Esophagus squamous epithelium (tissue), 5 donors: ENCODE measurements around the gene MAMDC2. TPM values are rescaled to one million over a fixed set of nuclear protein-coding genes. Genes with fewer than 3 reads are reported as not detected.

ENCODE experiments used
- DNase-seq: peaks from one replicate; lab custom pipeline; 2025; lab: John Stamatoyannopoulos, UW
- H3K27ac ChIP-seq, 4 donors: fragments of 200-600 bp; sonication (generic); one replicate each; pipeline ENCODE4 v1.5.1; 2016 to 2019; ENCODE audit warnings: mild to moderate bottlenecking in 1 of 4
- H3K27me3 ChIP-seq, 4 donors: fragments of 200-600 bp; sonication (generic); 1 replicate in 3 of 4; 2 replicates in 1 of 4; pipeline versions ENCODE4 v1.5.1 to v1.6.0; 2017 to 2021; ENCODE audit warnings: antibody characterized with exemption in 1 of 4
- H3K36me3 ChIP-seq, 3 donors: fragments of 200-600 bp; sonication (generic); one replicate each; pipeline ENCODE4 v1.5.1; 2016 to 2019
- H3K4me1 ChIP-seq, 3 donors: fragments of 200-600 bp; sonication (generic); one replicate each; pipeline ENCODE4 v1.5.1; 2017 to 2019
- H3K4me3 ChIP-seq, 4 donors: fragments of 200-600 bp; sonication (generic); 1 replicate in 3 of 4; 2 replicates in 1 of 4; pipeline ENCODE4 v1.5.1; 2016 to 2019; ENCODE audit warnings: mild to moderate bottlenecking in 2 of 4, moderate library complexity in 1 of 4
- H3K9me3 ChIP-seq, 3 donors: fragments of 200-600 bp; sonication (generic); one replicate each; pipeline ENCODE4 v1.5.1; 2016 to 2019
- POLR2A ChIP-seq, 4 donors: fragments of 450-650 bp; IDR thresholded peaks; one replicate each; pipeline ENCODE4 v1.6.1; 2017; ENCODE audit warnings: antibody characterized with exemption in 4 of 4, mild to moderate bottlenecking in 4 of 4, moderate library complexity in 3 of 4
- WGBS, 2 donors: methylation state at CpG; one replicate each; pipeline ENCODE4 v1.1.5; 2018; 5-methylcytosine and 5-hydroxymethylcytosine counted together
- intact Hi-C: fragments of 100-400 bp; cut with DNase I; formaldehyde crosslinking; loops from one replicate; pipeline ENCODE4 v1.15.0; 2022
- total RNA-seq, 4 donors: library from RNA; depleted of rRNA; stranded (reverse); fragments of >200 nt; gene quantifications; one replicate each; pipeline ENCODE4 v1.1.0, GENCODE V29; 2016
- TF ChIP-seq, protein P1 (sequence below), 6 experiments: fragments of 450-650 bp in 4 of 6; fragments of 200-600 bp in 2 of 6; sonication (generic) in 2 of 6; IDR thresholded peaks; one replicate each; pipeline ENCODE4 v1.5.1; 2016 to 2019; ENCODE audit warnings: antibody characterized with exemption in 6 of 6, mild to moderate bottlenecking in 4 of 6, moderate library complexity in 4 of 6
- donor health status: DM: yes; HTN: yes; CAD: no.

The MAMDC2 gene
- total RNA-seq, 4 donors from 2014 or later: 1.9 to 58.4 (median 11.3) TPM

DNA sequence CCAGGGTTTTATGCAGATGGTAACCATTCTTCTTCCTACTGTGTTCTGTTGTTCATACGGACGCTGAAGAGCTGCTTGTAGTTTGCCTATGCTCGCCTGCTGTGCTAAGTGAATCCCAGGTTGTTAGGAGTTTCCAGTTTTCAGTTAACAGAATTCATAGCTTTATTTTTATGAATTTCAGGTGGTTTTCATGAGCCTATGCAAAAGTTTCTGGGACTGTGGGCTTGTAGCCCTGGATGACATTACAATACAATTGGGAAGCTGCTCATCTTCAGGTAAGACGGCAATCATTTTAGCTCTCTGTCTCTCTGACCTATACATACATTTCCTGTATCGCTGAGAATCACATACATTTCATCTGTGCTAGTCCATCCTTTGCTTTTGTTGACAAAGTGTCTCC is 124.9 kb downstream of the MAMDC2 start:
- H3K27me3 ChIP-seq: no peaks in the 10 kb centered on the region
- WGBS, 2 donors: 86 to 92% methylated on average over 5 of the region's 5 CpGs
- no peaks in the 10 kb centered on the region for H3K9me3 ChIP-seq
- no peak overlapping the region for H3K27ac ChIP-seq
- DNase-seq: no peak
- H3K4me3 ChIP-seq: no peak overlapping the region
- TF ChIP-seq, protein P1, sequence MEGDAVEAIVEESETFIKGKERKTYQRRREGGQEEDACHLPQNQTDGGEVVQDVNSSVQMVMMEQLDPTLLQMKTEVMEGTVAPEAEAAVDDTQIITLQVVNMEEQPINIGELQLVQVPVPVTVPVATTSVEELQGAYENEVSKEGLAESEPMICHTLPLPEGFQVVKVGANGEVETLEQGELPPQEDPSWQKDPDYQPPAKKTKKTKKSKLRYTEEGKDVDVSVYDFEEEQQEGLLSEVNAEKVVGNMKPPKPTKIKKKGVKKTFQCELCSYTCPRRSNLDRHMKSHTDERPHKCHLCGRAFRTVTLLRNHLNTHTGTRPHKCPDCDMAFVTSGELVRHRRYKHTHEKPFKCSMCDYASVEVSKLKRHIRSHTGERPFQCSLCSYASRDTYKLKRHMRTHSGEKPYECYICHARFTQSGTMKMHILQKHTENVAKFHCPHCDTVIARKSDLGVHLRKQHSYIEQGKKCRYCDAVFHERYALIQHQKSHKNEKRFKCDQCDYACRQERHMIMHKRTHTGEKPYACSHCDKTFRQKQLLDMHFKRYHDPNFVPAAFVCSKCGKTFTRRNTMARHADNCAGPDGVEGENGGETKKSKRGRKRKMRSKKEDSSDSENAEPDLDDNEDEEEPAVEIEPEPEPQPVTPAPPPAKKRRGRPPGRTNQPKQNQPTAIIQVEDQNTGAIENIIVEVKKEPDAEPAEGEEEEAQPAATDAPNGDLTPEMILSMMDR (IDR thresholded peaks at IDR 0.05): no peak
- no peak for TF ChIP-seq POLR2A (IDR thresholded peaks at IDR 0.05)
- intact Hi-C loops: no loop called here
- H3K36me3 ChIP-seq: peaks cover 0 to 24% (median 0%) of the 10 kb centered on the region in 3 donors
- H3K4me1 ChIP-seq: peaks cover 0 to 23% (median 0%) of the 10 kb centered on the region in 3 donors

DNA sequence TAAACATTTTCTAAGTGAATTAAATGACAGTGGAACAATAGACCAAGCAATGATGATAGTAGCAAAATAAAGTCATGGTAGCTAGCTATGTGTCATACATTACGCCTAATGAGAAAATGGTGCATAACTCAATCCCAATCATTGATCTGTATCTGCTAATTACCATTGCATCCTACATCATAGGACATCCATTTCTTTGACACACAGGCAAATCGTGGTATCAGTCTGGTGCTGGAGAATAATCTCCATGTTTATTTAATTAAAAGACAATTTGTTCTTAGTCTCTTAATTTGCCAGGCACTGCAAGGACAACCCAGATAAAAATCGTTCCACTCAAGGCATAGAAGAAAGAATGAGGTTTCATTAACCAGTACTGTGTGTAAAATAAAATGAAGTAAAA is 125.6 kb downstream of the MAMDC2 start:
- Histone ChIP-seq H3K4me1 (peaks cover 0 to 18% (median 0%) of the 10 kb centered on the region in 3 donors), H3K4me3 (no peak overlapping the region), H3K9me3 (no peaks in the 10 kb centered on the region), H3K36me3 (peaks cover 0 to 24% (median 0%) of the 10 kb centered on the region in 3 donors), H3K27me3 (no peaks in the 10 kb centered on the region), H3K27ac (no peak overlapping the region)
- intact Hi-C loops: no loop called here
- no peak for DNase-seq
- TF ChIP-seq POLR2A (IDR thresholded peaks at IDR 0.05): no peak
- TF ChIP-seq, protein P1 (IDR thresholded peaks at IDR 0.05): no peak
- WGBS, 2 donors: 67 to 68% methylated on average over 3 of the region's 3 CpGs

DNA sequence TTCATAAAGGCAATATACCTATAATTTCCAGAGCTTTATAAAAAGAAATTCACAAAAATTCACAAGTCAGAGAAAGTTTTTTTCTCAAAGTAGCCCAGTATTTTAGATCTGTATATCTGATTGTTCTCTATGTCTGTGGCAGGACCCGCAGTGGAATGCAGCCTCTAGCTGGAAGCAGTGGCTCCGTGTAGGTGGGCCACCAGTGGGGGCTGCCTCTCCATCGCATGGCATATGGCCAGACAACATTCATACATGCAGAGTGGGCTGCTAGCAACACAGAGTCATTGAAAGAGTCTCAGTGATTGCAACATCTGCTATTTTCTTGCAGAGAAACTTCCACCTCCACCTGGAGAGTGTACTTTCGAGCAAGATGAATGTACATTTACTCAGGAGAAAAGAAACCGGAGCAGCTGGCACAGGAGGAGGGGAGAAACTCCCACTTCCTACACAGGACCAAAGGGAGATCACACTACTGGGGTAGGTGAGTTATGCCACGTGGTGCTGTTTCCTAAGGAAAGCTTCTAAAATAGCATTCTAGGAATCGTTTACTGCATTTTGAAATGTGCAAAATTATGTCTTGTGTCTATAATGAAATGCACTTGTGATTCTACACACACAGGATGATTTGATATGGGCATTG is 126.6 kb downstream of the MAMDC2 start:
- no peak for DNase-seq
- Histone ChIP-seq H3K4me1 (peaks cover 0 to 7% (median 0%) of the 10 kb centered on the region in 3 donors), H3K9me3 (no peaks in the 10 kb centered on the region), H3K27ac (no peak overlapping the region), H3K27me3 (no peaks in the 10 kb centered on the region), H3K4me3 (no peak overlapping the region), H3K36me3 (peaks cover 0 to 24% (median 0%) of the 10 kb centered on the region in 3 donors)
- WGBS, 2 donors: 67 to 69% methylated on average over 7 of the region's 7 CpGs
- intact Hi-C loops: no loop called here
- TF ChIP-seq, protein P1 (IDR thresholded peaks at IDR 0.05): no peak
- no peak for TF ChIP-seq POLR2A (IDR thresholded peaks at IDR 0.05)

DNA sequence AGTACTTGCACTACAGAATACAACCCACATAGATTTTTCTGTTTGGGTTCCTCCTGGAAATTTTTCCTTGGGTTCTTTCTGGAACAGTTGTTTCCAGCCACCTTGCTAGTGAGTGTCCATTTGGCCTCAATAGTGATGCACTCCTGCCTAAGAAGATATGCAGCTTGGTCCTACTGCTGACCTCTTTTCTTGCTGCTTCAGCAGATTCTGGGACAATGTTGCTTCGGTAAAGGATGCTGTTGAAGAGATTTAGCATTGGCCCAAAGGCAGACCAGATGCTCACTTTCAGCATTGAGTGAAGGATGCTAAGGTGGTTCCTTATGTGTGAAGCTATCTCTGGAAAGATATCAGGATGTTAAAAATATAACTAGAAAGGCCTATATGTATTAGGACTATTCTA is 128.9 kb downstream of the MAMDC2 start:
- TF ChIP-seq, protein P1 (IDR thresholded peaks at IDR 0.05): no peak
- no peak for TF ChIP-seq POLR2A (IDR thresholded peaks at IDR 0.05)
- intact Hi-C loops: no loop called here
- no peak for DNase-seq
- 10 to 71% methylated on average over 1 of the region's 1 CpG for WGBS, 2 donors
- H3K36me3 ChIP-seq: peaks cover 0 to 30% (median 0%) of the 10 kb centered on the region in 3 donors
- H3K27me3 ChIP-seq: no peaks in the 10 kb centered on the region
- no peak overlapping the region for H3K27ac ChIP-seq
- H3K4me1 ChIP-seq: no peaks in the 10 kb centered on the region
- no peaks in the 10 kb centered on the region for H3K9me3 ChIP-seq
- no peak overlapping the region for H3K4me3 ChIP-seq

DNA sequence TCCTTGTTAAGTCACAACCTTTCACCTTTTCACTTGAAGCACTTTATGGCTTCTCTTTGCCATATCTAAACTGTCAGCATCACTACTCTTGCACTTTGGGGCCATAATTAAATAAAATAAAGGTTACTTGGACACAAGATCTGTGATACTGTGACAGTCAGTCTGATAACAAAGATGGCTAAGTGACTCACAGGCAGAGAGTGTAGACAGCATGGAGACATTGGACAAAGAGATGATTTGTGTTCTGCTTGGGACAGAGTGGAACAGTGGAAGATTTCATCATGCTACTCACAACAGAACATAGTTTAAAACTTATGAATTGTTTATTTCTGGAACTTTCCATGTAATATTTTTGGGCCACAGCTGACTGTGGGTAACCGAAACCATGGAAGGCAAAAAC is 133.5 kb downstream of the MAMDC2 start:
- Histone ChIP-seq H3K4me3 (no peak overlapping the region), H3K27ac (peak overlapping the region in 3 of 4 donors; percentile 43 to 56 (median 49)), H3K27me3 (no peaks in the 10 kb centered on the region), H3K4me1 (no peaks in the 10 kb centered on the region), H3K9me3 (no peaks in the 10 kb centered on the region), H3K36me3 (peaks cover 0 to 12% (median 0%) of the 10 kb centered on the region in 3 donors)
- 94 to 100% methylated on average over 1 of the region's 1 CpG for WGBS, 2 donors
- no peak for TF ChIP-seq POLR2A (IDR thresholded peaks at IDR 0.05)
- TF ChIP-seq, protein P1 (IDR thresholded peaks at IDR 0.05): no peak
- DNase-seq: no peak
- intact Hi-C loops: no loop called here
